H1 (cell line): Measurements from ENCODE around the gene GALNT17. TPM values are rescaled to one million over a fixed set of nuclear protein-coding genes. Genes with fewer than 3 reads are reported as not detected.
A peak's percentile ranks its signal among the peaks of the same experiment; 100 is the strongest.

Source experiments
- CTCF ChIA-PET: fragments of 300-600 bp; sonication (Branson Sonifier 250); formaldehyde crosslinking; loops from one replicate; lab custom pipeline; 2021; ENCODE audit not compliant: partially characterized antibody; lab: Charles Lee
- POLR2A ChIA-PET: fragments of 300-600 bp; sonication (Branson Sonifier 250); formaldehyde crosslinking; loops from one replicate; lab custom pipeline; 2021; ENCODE audit warnings: inconsistent platforms; ENCODE audit not compliant: partially characterized antibody; lab: Charles Lee
- DNase-seq, 2 experiments: peaks; one replicate each; pipeline versions ENCODE4 v3.0.0 to v3.0.0-alpha.2; 2010 to 2022; ENCODE audit warnings: low spot score in 2 of 2, low read depth in 1 of 2, mixed read lengths in 1 of 2
- FAIRE-seq: peaks from 2 replicates; lab custom pipeline; 2011; peaks lifted over from hg19 to GRCh38; lab: Jason Lieb, UNC
- H2AFZ ChIP-seq: 2 replicates; pipeline ENCODE4 v1.8.1; 2012; ENCODE audit warnings: low read length, inconsistent platforms
- H2AK5ac ChIP-seq: 2 replicates; pipeline ENCODE4 v1.6.1; 2013; ENCODE audit warnings: low read depth, low read length
- H2BK120ac ChIP-seq: replicated peaks from 2 replicates; pipeline ENCODE3; 2013; ENCODE audit warnings: low read depth, low read length, inconsistent platforms
- H2BK12ac ChIP-seq: 2 replicates; pipeline ENCODE4 v1.6.1; 2013; ENCODE audit warnings: low read depth, low read length
- H2BK15ac ChIP-seq: 2 replicates; pipeline ENCODE4 v1.6.1; 2013; ENCODE audit warnings: low read length
- H2BK20ac ChIP-seq: 2 replicates; pipeline ENCODE4 v1.6.1; 2013; ENCODE audit warnings: low read length
- H2BK5ac ChIP-seq: 2 replicates; pipeline ENCODE4 v1.6.1; 2013; ENCODE audit warnings: low read depth, low read length
- H3K14ac ChIP-seq: 2 replicates; pipeline ENCODE4 v1.6.1; 2013; ENCODE audit warnings: inconsistent platforms; ENCODE audit not compliant: insufficient read length
- H3K18ac ChIP-seq: 2 replicates; pipeline ENCODE4 v1.6.1; 2013; ENCODE audit warnings: low read length; ENCODE audit errors: extremely low read depth
- H3K23ac ChIP-seq: 2 replicates; pipeline ENCODE4 v1.6.1; 2013; ENCODE audit warnings: inconsistent platforms; ENCODE audit not compliant: insufficient read length
- H3K23me2 ChIP-seq: 2 replicates; pipeline ENCODE4 v1.6.1; 2013; ENCODE audit warnings: low read depth, low read length
- H3K27ac ChIP-seq: 2 replicates; pipeline ENCODE4 v1.6.1; 2011; ENCODE audit warnings: low read depth, low read length, inconsistent platforms
- H3K27me3 ChIP-seq, 4 experiments: replicated peaks in 1 of 4; 1 replicate in 1 of 4; 2 replicates in 3 of 4; pipeline versions ENCODE4 v1.6.1 to v1.8.1; 2011 to 2013; ENCODE audit warnings: low read length in 3 of 4, mild to moderate bottlenecking in 3 of 4, inconsistent platforms in 2 of 4, mixed read lengths in 2 of 4, moderate library complexity in 1 of 4; ENCODE audit not compliant: control insufficient read depth in 3 of 4, insufficient read depth in 3 of 4; ENCODE audit errors: extremely low read depth in 1 of 4
- H3K36me3 ChIP-seq, 4 experiments: 2 replicates each; pipeline versions ENCODE4 v1.6.1 to v1.8.1; 2011 to 2013; ENCODE audit warnings: mild to moderate bottlenecking in 4 of 4, low read length in 3 of 4, moderate library complexity in 2 of 4, control low read depth in 1 of 4, inconsistent platforms in 1 of 4; ENCODE audit not compliant: insufficient read depth in 4 of 4, control insufficient read depth in 2 of 4
- H3K4ac ChIP-seq: replicated peaks from 2 replicates; pipeline ENCODE3; 2013; ENCODE audit warnings: low read length, low read depth, mixed read lengths, inconsistent platforms; ENCODE audit not compliant: insufficient read length
- H3K4me1 ChIP-seq, 4 experiments: replicated peaks in 1 of 4; 1 replicate in 1 of 4; 2 replicates in 3 of 4; pipeline versions ENCODE4 v1.6.1 to v1.8.1; 2011 to 2013; ENCODE audit warnings: low read length in 3 of 4, inconsistent platforms in 2 of 4, mixed read lengths in 1 of 4; ENCODE audit not compliant: insufficient read depth in 4 of 4, control insufficient read depth in 3 of 4
- H3K4me2 ChIP-seq, 2 experiments: 2 replicates each; pipeline versions ENCODE4 v1.6.1 to v1.8.1; 2011 to 2013; ENCODE audit warnings: low read depth in 2 of 2, low read length in 2 of 2, control low read depth in 1 of 2, inconsistent platforms in 1 of 2, mild to moderate bottlenecking in 1 of 2; ENCODE audit not compliant: insufficient read depth in 1 of 2
- H3K4me3 ChIP-seq, 4 experiments: fragments of 200-600, 300-600 bp in 1 of 4; sonication (generic), shearing (Covaris generic), sonication (Bioruptor Twin) in 1 of 4; 2 replicates each; pipeline versions ENCODE4 v1.5.1 to v1.8.1; 2011 to 2016; ENCODE audit warnings: low read length in 4 of 4, low read depth in 3 of 4, control low read depth in 2 of 4, inconsistent platforms in 2 of 4, mild to moderate bottlenecking in 2 of 4, mixed read lengths in 1 of 4, moderate library complexity in 1 of 4; ENCODE audit not compliant: insufficient read depth in 2 of 4; ENCODE audit errors: extremely low read depth in 1 of 4
- H3K56ac ChIP-seq: replicated peaks from 2 replicates; pipeline ENCODE3; 2013; ENCODE audit warnings: low read depth, mild to moderate bottlenecking, mixed read lengths, low read length, inconsistent platforms; ENCODE audit not compliant: insufficient read length
- H3K79me1 ChIP-seq: 2 replicates; pipeline ENCODE4 v1.6.1; 2013; ENCODE audit warnings: low read depth, low read length, control low read depth
- H3K79me2 ChIP-seq, 2 experiments: 2 replicates each; pipeline versions ENCODE4 v1.6.1 to v1.8.1; 2012 to 2013; ENCODE audit warnings: low read length in 2 of 2, mild to moderate bottlenecking in 2 of 2, inconsistent platforms in 1 of 2; ENCODE audit not compliant: insufficient read depth in 2 of 2, control insufficient read depth in 1 of 2
- H3K9ac ChIP-seq, 4 experiments: replicated peaks in 1 of 4; 1 replicate in 1 of 4; 2 replicates in 3 of 4; pipeline versions ENCODE4 v1.6.1 to v1.8.1; 2011 to 2013; ENCODE audit warnings: low read depth in 3 of 4, low read length in 3 of 4, control low read depth in 2 of 4, mild to moderate bottlenecking in 2 of 4, moderate library complexity in 2 of 4, inconsistent platforms in 1 of 4; ENCODE audit errors: extremely low read depth in 1 of 4
- H3K9me3 ChIP-seq, 2 experiments: 2 replicates each; pipeline versions ENCODE4 v1.6.1 to v1.8.1; 2012 to 2013; ENCODE audit warnings: mild to moderate bottlenecking in 2 of 2, moderate library complexity in 2 of 2, control low read depth in 1 of 2, inconsistent platforms in 1 of 2, low read depth in 1 of 2, low read length in 1 of 2, mixed read lengths in 1 of 2; ENCODE audit not compliant: insufficient read depth in 2 of 2
- H4K20me1 ChIP-seq, 2 experiments: replicated peaks in 1 of 2; 2 replicates each; pipeline versions ENCODE3 to v1.8.1; 2011 to 2013; ENCODE audit warnings: inconsistent platforms in 2 of 2, low read length in 2 of 2, mild to moderate bottlenecking in 1 of 2; ENCODE audit not compliant: insufficient read depth in 2 of 2, control insufficient read depth in 1 of 2
- H4K5ac ChIP-seq: 2 replicates; pipeline ENCODE4 v1.6.1; 2013; ENCODE audit warnings: low read length, low read depth, mixed read lengths, inconsistent platforms; ENCODE audit not compliant: insufficient read length
- H4K8ac ChIP-seq: 2 replicates; pipeline ENCODE4 v1.8.0; 2013; ENCODE audit warnings: mild to moderate bottlenecking, moderate library complexity, low read length, inconsistent platforms; ENCODE audit not compliant: insufficient read depth; ENCODE audit errors: extremely low read depth
- H4K91ac ChIP-seq: replicated peaks from 2 replicates; pipeline ENCODE3; 2013; ENCODE audit warnings: low read length, mixed read lengths, inconsistent platforms; ENCODE audit not compliant: insufficient read length
- GTF2F1 ChIP-seq: IDR thresholded peaks from 2 replicates; pipeline ENCODE4 v1.6.1; 2012; ENCODE audit warnings: low read depth, low read length, improper control_type of control experiment, borderline replicate concordance
- POLR2A ChIP-seq, 2 experiments: IDR thresholded peaks; 1 replicate in 1 of 2; 2 replicates in 1 of 2; pipeline ENCODE4 v1.6.1; 2011; ENCODE audit warnings: low read depth in 2 of 2, low read length in 2 of 2, mild to moderate bottlenecking in 2 of 2; ENCODE audit errors: control extremely low read depth in 1 of 2
- RFX5 ChIP-seq: IDR thresholded peaks from 2 replicates; pipeline ENCODE4 v1.6.1; 2011; ENCODE audit warnings: low read depth, low read length, improper control_type of control experiment, borderline replicate concordance
- SP1 ChIP-seq: IDR thresholded peaks from 2 replicates; pipeline ENCODE4 v1.6.1; 2011; ENCODE audit warnings: low read depth, low read length
- USF2 ChIP-seq: IDR thresholded peaks from 2 replicates; pipeline ENCODE4 v1.6.1; 2011; ENCODE audit warnings: low read length, improper control_type of control experiment
- WGBS, 2 experiments: shearing (Covaris generic) in 1 of 2; methylation state at CpG; one replicate each; pipeline versions ENCODE4 v1.1.6 to v1.1.7; 2013 to 2015; ENCODE audit warnings: low lambda C conversion rate in 2 of 2, mixed read lengths in 2 of 2, inconsistent platforms in 1 of 2, low coverage in 1 of 2, missing lambda C conversion rate in 1 of 2; ENCODE audit not compliant: insufficient replicate concordance in 2 of 2, insufficient coverage in 1 of 2, insufficient read length in 1 of 2; ENCODE audit errors: extremely low coverage in 1 of 2, missing lambda C conversion rate in 1 of 2; 5-methylcytosine and 5-hydroxymethylcytosine counted together
- polyA plus RNA-seq, 7 experiments: library from polyadenylated mRNA; depleted of rRNA in 3 of 7; stranded (reverse) in 5 of 7; unstranded in 2 of 7; fragments of >200 nt in 5 of 7; fragments of 200-250 nt in 2 of 7; gene quantifications; 1 replicate in 5 of 7; 2 replicates in 1 of 7; 4 replicates in 1 of 7; pipeline versions ENCODE4 v1.2.1 to v1.2.3, GENCODE V29; 2011 to 2013; ENCODE audit warnings: missing spikeins in 2 of 7, mixed read lengths in 2 of 7
- total RNA-seq: library from RNA; stranded (reverse); fragmentation: NEBNext Ultra II Directional; extraction: Animal tissue kit (Norgen Biotek cat#: 25700); gene quantifications from 2 replicates; pipeline ENCODE4 v1.2.1, GENCODE V29; 2021

The GALNT17 gene
- total and polyA plus RNA-seq, 2 of the 8 experiments (the other 6 are each of a cell fraction or from before 2014, with no cell fraction given), result 37.7 to 47.0 TPM

DNA sequence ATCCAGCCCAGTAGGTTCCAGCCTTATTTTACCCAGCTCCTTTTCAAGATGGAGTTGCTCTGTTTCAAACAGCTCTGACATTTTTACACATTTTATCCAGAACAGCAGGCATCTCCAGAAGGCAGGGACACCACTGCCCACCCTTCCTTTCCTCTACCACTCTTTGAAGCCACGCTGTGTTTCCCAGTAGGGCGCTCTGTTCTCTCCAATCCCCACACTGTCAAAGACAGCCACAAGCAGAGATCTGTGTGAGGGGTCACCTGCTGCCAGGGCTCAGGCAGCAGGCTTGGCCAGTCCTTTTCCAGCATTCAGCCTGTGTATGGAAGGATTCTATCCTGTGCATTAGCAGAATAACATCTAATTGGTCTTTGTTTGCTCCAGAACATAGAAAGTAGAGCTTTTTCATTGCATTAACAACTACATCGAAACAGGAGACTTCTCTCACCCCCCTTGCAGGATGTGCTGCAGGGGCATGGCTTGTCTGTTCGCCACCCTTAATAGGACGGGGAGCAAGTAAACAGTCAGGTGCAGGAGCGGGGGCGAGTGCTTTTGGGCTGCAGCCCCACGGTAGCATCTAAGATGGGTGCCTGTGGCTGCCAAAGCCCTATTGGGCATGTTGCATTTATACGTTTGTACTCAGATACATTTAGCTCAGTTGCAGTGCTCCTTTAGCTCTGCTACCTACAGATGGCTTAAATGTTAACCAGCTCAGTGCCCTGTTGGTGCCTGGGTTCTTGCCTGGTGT is 326.1 kb downstream of the GALNT17 start:
- H4K20me1 ChIP-seq, result no peaks in the 10 kb centered on the region
- H3K4me3 ChIP-seq, result no peak overlapping the region
- peak overlapping the region; percentile 70 for H4K5ac ChIP-seq
- H3K9ac ChIP-seq, result peak overlapping the region in 3 of 4 experiments; percentile 8 to 47 (median 16); a peak in 4 of 7 replicates
- peaks cover 4% of the 10 kb centered on the region; the same call in 1 of the 2 replicates for H3K79me1 ChIP-seq
- no peak overlapping the region for H2AFZ ChIP-seq
- H4K8ac ChIP-seq, result no peak overlapping the region
- H3K9me3 ChIP-seq, result no peaks in the 10 kb centered on the region
- peak overlapping the region; percentile 73 for H3K14ac ChIP-seq
- 0 out of 8 replicates have a peak, but pooled peaks cover 0 to 3% (median 0%) of the 10 kb centered on the region in 4 experiments for H3K36me3 ChIP-seq
- peaks cover 7 to 38% (median 25%) of the 10 kb centered on the region in 4 experiments for H3K4me1 ChIP-seq
- H3K4ac ChIP-seq, result peak overlapping the region; percentile 91
- DNase-seq (no peak), FAIRE-seq (no peak)
- H3K79me2 ChIP-seq, result no peaks in the 10 kb centered on the region
- peak overlapping the region; percentile 80 for H3K56ac ChIP-seq
- peak overlapping the region; percentile 98 for H2BK120ac ChIP-seq
- peak overlapping the region; percentile 32 to 50 for H3K4me2 ChIP-seq
- H3K18ac ChIP-seq, result peak overlapping the region; percentile 42
- 36% methylated on average over 9 of the region's 9 CpGs; no CpG with 5 or more reads in 1 of the 2 experiments for WGBS, 2 experiments
- TF ChIP-seq POLR2A (IDR thresholded peaks at IDR 0.05; ENCODE audit: control extremely low read depth in 1 of 2, low read depth in 2 of 2, low read length in 2 of 2) (0 out of 3 replicates have a peak, but pooled peaks of 1 of the 2 experiments have one; percentile 15), GTF2F1 (no peak), RFX5 (0 out of 2 replicates have a peak, but pooled peaks have one; percentile 26), USF2 (no peak), SP1 (no peak)
- H4K91ac ChIP-seq, result peak overlapping the region; percentile 92
- H3K27ac ChIP-seq, result peak overlapping the region; percentile 68
- CTCF ChIA-PET, result interaction anchor here (0.6 to 1.2 kb wide), 2 partner anchors 60 to 277 kb away, joined by 3 read pairs; no protein-coding TSS in a partner anchor
- H3K23ac ChIP-seq, result peak overlapping the region; percentile 72
- no peaks in the 10 kb centered on the region for H3K23me2 ChIP-seq
- H2BK5ac ChIP-seq, result peak overlapping the region; percentile 93
- H3K27me3 ChIP-seq, result peaks cover 0 to 1% (median 0%) of the 10 kb centered on the region in 4 experiments; a peak in 1 of 7 replicates
- H2BK12ac ChIP-seq, result peak overlapping the region; percentile 96
- H2BK20ac ChIP-seq, result peak overlapping the region; percentile 99
- POLR2A ChIA-PET, result interaction anchor here (1.1 to 5.3 kb wide), 6 partner anchors 8 to 604 kb away, joined by 3 to 41 read pairs (median 4); no protein-coding TSS in a partner anchor
- H2AK5ac ChIP-seq, result peak overlapping the region; percentile 98
- H2BK15ac ChIP-seq, result peak overlapping the region; percentile 9; the same call in 1 of the 2 replicates
